Fibroblast of skin of abdomen (primary cell): ENCODE data around the gene CLEC4M.
"Not testable (repeated sequence)": the region's sequence is repeated elsewhere in the genome, so short reads cannot be mapped to it uniquely, and the experiment has no call there.

Experiments used
- DNase-seq: peaks from one replicate; pipeline ENCODE4 v3.0.0-alpha.2; 2013

CLEC4M gene

DNA sequence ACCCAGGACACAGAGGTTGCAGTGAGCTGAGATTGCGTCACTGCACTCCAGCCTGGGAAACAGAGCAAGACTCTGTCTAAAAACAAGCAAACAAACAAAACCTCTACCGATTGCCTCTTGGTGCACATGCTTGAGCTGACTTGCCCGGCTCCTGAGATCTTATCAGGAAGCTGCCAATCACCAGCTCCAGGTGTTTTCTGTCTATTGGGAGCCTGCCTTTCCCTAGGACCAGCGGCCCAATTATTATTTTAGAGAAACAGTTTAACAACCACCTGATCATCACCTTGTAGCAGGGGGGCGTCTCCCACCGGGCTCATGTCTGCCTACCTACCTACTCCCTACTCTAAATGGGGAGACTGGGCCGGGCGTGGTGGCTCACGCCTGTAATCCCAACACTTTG, 10.8 kb downstream of the CLEC4M start:
- no peak for DNase-seq

DNA sequence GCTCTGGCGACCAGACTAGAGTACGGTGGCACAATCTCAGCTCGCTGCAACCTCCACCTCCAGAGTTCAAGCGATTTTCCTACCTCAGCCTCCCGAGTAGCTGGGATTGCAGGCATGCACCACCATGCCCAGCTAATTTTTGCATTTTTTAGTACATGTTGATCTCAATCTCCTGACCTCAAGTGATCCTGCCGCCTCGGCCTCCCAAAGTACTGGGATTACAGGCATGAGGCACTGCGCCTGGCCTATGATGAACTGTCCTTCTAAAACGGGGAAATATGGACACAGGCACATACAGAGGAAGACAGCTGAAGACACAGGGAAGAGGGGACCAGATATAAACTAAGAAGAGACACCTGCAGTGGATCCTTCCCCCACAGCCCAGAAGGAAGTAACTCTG, 12.7 kb downstream of the CLEC4M start:
- DNase-seq = no peak

DNA sequence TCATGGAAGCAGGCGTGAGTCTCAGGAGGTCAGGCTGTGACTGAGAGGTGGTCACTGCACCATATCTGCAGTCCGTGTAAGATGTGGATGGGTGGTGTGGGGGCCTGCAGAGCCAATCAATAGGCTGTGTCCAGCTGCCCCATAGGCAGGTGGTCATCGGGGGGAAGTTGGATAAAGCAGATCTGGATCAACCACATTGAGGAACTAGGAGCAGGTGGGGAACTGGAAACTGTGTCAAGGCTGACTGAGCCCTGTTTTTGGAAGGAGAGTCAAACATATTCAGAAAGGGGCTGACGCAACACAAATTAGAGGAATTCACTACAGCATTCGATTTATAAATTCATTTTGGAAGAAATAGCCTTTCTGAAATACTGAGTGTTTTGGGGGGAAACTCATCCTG, 15.0 kb downstream of the CLEC4M start:
- no peak for DNase-seq

DNA sequence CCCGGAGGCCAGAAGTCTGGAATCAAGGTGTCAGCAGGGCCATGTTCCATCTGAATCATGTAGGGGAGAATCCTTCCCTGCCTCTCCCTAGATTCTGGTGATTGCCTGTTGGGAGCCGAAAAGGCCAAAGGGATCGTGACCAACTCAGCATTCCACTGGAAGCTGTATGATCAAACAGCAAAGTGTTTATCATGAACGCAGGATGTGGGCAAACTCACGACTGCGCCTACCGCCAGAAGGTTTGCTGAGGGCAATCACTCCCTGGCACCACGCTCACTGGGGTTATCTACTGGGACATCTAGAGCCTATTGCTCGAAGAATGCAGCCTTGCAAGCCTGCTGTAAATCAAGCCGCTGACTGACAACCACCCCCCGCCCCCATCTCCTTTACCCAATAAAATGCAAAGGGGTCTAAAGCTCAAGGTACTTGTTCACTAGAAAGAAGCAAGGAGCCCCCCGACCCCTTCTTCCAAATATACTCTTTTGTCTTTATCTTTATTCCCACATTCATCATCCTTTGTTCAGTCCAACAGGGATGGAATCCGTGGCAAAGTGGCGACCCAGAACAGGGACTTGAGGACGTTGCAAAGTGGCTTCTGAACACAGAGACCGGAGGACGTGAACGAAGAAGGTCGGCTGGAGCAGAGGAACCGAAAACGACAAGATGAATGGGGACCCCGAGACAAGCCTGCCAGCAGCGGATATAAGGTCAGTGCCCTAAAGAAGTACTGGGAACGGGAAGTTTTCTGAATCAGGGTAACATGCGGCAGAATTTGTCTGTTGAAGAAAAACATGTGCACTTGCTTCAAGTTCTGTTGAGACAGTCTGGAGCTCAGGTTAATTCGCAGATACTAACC, 16.8 kb downstream of the CLEC4M start:
- no peak for DNase-seq

DNA sequence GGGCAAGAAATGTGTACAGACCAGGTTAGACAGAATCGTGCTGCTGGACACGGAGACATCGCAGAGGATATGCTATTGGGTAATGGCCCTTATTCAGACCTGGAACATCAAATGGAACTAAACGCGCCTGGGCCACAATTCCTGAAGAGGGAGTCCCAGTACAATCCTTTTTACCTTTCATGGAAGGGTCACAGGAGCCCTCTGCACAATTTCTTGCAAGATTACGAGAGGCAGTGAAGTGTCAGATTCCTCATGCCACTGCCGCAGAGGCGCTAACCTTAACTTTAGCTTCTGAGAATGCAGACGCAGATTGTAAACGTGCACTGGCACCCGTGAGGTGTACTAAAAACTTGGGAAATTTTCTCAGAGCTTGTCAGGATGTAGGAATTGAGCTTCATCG, 18.1 kb downstream of the CLEC4M start:
- DNase-seq = no peak

DNA sequence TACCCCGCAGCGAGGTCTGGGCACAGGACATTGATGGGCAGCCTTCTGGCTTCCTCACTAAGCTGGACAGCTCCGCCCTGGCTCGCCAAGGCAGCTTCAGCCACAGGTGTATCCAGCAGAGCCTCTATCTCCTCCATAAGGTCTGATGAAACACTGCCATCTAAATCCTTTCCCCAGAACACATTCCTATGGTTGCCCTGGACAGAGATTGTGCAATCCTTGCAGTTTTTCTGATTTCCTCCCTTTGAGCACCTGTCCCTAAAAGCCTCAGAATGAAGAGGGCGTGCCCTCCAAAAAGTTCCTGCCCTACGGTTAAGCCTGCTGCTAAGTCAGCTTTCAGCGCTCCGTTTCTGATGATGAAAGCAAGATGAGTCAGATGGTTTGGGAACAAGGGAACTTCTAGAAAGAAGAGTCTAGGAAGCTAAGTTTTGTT, 21.0 kb downstream of the CLEC4M start:
- peak; percentile 8 for DNase-seq

DNA sequence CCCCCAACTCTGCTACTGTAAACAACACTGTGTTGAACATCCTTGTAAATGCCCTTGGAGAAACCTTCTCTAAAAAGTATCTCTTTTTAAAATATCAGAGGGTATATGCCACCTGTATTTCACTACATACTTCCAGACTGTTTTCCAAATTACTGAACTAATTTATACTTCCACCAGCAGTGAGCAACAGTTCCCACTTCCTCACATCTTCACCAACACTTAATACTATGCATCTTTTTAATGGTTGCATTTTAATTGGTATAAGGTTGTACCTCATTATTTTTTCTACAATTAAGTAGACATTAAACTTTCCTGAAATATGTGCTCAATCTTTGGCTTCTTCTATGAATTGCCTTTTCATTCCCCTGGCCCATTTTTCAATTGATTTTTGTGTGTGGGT, 21.8 kb downstream of the CLEC4M start:
- DNase-seq = no peak

DNA sequence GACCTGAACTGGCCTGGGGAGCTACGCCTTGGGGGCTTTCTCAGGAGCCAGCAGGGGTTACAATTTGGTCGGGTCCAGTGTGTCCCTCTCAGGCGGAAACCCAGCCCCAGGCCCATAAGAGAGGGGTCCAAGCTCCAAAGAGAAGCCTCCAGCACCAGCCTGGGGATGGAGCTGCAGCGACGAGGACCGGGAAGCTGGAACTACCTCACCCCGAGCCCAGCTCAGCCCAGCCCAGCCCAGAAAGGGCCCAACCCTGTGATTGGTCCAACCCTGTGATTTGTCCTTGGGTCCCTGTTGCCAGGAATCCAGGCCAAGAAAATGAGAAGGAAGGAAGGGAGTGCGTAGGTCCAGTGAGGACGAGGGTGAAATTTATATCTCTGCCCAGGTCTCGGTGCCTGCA, 24.1 kb downstream of the CLEC4M start:
- no peak for DNase-seq

DNA sequence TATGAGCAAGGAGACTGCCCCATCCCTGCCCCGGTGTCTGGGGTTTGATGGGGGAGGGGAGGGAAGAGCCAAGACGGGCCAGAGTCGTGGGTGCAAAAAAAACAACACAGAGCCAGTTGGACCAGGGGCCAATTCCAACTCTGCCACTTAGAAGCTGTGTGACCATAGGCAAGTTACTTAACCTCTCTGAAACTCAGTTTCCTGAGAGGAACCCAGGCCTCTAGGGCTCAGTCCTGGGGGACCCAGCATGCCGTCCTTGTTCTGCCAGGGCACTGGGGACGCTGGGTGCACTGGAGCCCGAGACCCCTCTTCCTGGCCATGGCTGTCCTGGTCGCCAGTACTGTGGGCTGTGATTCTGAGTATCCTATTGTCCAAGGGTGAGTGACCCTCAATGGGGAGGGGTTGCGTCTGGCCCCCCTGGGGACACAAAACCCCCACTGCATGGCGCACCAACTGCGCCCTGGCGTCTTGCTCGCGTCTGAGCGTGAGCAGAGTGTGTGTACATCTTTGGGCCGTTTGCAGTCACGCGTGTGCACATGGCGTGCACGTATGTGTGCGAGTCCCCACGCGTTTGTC, 24.6 kb downstream of the CLEC4M start:
- no peak for DNase-seq

DNA sequence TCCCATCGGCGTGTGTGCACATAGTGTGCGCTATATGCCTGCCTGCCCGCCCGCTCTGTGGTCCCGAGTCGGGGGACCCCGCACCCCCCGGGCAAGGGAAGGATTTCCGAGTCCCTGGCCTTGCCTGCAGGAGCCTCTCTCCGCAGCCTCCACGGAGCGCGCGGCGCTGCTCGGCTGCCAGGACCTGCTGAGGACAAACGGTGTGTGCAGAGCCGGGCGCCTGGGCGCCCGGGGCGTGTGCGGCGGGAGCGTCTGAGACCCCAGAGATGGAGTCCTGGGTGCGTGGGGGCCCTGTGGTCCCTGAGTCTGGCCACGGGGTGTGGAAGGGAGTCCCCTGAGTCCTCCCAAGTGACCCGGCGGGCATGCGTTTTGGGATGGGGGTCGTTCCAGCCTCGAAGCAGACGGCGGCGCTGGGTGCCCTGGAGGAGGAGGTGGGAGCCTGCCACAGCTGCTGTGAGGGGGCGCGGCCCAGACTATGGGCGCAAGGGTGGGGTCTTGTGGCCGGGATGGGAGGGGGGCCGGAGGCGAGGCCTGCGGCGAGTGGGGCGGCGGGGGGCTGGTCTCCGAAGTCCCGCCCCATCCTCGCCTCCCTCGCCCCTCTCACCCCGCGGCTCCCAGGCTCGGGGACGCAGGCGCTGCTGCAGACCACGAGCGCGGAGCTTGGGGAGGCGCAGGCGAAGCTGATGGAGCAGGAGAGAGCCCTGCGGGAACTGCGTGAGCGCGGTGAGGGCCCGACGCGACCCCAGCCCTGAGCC, 25.3 kb downstream of the CLEC4M start:
- no peak for DNase-seq

DNA sequence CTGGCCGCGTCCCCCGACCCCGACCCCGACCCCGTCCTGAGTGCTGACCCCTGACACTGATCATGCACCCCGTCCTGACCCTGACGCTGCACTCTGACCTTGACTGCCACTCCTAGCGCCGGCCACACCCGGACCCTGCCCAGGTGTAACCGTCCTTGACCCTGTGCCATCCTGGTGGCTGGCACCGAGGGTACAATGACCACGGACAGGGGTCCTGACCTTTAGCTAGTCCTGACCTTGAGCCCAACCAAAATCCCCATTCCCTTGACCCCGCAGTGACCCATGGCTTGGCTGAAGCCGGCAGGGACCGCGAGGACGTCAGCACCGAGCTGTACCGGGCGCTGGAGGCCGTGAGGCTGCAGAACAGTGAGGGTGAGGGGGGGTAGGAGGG, 25.9 kb downstream of the CLEC4M start:
- DNase-seq = no peak

DNA sequence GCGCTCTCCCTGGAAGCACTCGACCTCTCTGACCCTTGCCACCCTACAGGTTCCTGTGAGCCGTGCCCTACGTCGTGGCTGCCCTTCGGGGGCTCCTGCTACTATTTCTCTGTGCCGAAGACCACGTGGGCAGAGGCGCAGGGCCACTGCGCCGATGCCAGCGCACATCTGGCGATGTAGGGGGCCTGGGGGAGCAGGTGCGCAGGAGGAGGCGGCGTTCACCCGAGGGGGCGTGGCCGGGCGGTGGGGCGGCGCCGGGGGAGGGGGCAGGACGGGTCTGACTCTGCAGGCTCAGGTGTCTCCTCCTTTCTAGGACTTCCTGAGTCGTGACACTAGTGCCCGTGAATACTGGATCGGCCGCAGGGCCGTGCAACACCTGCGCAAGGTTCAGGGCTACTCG, 26.4 kb downstream of the CLEC4M start:
- DNase-seq = no peak

DNA sequence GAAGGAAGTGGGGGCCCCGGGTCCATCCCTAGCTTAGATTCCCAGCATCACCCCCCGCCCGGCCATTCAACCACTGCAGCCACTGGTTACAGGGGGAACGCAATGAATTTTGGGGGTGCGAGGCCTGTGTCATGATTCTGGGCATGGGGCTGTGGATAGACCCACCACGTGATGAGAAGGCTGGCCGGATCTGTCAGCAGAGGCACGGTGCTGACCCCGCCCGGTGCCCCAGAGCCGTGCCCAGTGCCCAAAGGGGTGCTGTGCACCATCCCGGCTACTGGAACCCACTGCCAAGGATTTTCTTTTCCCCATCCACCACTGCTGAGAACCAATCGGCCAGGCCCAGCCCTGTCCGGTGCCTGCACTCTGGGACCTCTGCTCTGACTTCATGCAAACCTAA, 27.4 kb downstream of the CLEC4M start:
- no peak for DNase-seq

DNA sequence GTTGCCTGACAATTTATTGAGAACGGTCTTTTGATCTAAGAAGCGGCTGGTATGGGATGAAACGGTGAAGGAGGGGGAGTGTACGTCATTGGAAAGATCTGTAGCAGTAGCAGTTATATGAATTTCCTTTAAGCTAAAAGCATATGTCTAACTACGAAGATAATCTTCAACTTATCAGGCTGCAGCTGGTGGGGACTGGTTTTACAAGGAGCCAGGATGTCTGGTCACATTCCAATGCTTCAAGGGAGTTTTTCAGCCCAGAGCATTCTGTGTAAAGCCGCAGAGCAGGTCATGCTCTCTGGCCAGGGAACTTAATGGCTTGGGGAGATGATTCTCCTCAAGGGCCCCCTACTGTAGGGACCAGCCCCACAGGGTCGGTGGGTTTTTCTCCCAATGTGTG, 29.2 kb downstream of the CLEC4M start:
- DNase-seq = no peak

DNA sequence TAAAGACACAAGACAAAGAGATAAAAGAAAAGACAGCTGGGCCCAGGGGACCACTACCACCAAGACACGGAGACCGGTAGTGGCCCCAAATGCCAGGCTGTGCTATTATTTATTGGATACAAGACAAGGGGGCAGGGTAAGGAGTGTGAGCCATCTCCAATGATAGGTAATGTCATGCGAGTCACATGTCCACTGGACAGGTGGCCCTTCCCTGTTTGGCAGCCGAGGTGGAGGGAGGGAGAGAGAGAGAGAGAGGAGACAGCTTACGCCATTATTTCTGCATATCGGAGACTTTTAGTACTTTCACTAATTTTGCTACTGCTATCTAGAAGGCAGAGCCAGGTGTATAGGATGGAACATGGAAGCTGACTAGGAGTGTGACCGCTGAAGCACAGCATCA, 29.7 kb downstream of the CLEC4M start:
- DNase-seq = not testable (repeated sequence)

DNA sequence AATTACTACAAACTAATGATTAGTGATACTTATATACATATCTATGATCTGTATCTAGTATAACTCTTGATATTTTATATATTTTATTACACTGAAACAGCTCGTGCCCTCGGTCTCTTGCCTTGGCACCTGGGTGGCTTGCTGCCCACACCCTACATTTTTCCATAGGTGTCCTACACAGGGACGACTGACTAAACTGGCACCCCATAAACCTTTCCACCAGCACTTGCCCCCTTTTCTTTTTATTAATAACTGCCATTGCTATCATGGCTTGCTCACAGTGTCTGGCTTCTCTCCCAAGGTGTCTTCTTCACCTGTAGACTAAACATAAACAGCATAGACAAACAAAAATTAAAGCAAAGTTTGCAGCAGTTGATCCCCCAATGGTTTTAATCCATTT, 30.4 kb downstream of the CLEC4M start:
- DNase-seq = no peak

DNA sequence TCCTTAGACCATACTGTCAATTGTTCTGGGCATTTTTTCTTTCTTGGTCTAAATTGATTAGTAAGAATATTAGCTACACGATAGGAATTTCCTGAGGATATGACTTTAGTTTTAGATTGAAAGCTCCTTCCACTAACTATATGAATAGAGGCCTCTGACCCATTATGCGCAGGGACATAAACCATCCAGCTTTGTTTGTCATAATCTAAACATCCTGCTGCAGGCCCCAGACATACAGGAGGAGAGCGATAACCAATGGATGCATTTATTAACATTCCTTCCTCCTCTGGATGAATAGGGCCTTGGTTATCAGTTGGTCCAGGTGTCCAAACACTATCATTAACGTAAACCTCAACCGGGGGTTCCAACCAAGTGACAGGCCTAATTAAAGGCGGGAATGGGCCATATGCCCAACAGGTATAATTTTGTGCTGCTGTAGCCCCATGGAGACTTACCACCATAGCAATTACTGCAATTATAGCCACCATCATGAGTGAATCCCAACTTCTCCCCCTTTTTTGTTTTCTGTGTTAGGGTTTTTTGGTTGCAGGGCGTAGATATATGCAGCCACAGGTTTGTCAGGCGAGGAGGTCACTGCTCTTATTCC, 32.6 kb downstream of the CLEC4M start:
- DNase-seq = no peak

DNA sequence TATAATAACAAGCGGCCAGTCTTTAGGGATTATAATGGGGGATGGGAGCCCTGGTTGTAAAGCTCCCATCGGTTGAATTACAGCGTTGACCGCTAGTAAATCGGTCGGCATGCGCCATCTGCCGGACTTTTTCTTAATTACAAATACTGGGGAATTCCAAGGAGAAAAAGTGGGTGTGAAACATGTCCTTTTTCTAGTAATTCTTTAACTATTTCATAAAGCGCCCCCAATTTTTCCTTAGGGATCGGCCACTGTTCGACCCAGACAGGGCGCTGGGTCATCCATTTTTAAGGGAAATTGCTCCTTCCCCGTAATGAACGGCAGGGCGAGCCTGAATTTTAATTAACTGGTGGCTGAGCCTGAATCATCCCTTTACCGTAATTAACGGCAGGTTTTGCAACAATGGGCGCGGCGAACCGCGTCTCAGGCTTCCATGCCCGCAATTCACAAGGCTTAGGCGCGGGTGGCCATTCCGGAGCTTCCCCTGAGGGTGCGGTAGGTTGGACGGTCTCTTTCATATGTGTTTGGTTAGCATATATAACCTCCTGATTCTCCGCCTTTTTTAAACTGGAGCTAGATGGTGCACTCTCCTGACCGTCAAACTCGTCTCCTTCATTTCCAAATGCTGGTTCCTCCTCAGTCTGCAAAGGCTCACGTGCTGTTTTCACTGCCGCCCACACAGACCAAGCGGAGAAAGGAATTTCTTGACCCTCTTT, 36.8 kb downstream of the CLEC4M start:
- DNase-seq = peak; percentile 56

DNA sequence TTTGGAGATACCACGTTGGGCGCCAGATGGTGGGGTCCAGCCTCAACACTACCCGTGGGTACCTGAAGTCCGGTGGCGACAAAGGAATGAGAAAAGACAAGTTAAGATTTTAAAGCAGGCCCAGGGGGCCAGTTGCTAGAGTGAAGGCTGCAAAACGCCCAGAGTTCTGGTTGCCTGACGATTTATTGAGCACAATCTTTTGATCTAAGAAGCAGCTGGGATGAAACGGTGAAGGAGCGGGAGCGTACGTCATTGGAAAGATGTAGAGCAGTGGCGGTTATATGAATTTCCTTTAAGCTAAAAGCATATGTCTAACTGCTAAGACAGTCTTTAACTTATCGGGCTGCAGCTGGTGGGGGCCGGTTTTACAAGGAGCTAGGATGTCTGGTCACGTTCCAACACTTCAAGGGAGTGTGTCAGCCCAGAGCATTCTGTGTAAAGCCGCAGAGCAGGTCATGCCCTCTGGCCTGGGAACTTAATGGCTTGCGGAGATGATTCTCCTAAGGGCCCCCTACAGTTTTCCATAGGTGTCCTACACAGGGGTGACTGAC, 38.1 kb downstream of the CLEC4M start:
- DNase-seq = no peak

DNA sequence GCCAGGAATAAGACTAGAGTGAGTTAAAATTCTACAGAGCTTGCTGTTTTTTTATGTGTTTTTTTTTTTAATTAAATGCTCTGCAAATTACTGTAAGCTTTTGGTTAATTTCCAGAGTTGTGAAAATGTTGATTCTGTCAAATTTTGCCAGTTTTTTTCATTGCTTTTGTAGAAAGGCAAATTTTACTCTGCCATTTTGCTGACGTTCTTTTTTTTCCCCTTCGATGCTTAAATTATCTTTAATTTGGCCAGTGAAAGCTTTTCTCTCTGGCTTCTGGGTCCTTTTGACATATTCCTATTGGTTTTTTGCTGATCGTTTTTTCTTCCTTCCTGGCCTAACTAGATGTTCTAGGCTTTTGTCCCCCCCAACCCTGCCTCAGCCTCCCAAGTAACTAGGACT, 43.2 kb downstream of the CLEC4M start:
- DNase-seq = no peak

DNA sequence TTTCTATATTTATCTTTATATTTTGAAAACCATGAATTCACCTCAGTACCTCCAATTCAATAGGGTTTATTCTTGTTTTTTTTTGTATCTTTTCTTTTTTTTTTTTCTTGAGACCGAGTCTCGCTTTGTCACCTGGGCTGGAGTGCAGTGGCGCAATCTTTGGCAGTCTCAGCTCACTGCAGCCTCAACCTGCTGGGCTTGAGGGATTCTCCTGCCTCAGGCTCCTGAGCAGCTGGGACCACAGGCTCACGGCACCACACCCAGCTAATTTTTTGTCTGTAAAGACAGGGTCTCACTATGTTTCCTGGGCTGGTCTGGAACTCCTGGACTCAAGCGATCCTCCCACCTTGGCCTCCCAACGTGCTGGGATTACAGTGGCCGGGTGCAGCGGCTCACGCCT, 43.8 kb downstream of the CLEC4M start:
- DNase-seq = no peak

DNA sequence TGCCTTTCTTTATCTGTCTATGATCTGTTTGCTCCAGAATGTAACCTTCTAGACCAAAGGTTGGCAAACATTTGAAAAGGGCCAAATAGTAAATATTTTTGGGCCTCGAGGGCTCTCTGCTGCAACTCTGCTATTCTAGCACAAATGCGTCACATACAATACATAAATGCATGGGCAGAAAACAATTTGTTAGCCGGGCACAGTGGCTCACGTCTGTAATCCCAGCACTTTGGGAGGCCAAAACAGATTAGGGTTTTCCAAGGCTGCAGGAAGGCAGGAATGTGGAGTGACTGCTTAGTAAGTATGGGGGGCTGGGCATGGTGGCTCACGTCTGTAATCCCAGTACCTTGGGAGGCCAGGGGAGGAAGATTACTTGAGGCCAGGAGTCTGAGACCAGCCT, 45.1 kb downstream of the CLEC4M start:
- no peak for DNase-seq
